Small intestine (tissue), 7 donors: ENCODE data around the gene PI4KA. TPM values are rescaled to one million over a fixed set of nuclear protein-coding genes. Genes with fewer than 3 reads are reported as not detected.
"Not testable (repeated sequence)": the region's sequence is repeated elsewhere in the genome, so short reads cannot be mapped to it uniquely, and the experiment has no call there.

Experiments used
- DNase-seq, 2 donors: peaks; one replicate each; pipeline versions ENCODE4 v3.0.0 to v3.0.0-alpha.2; 2013
- FAIRE-seq: peaks from 2 replicates; lab custom pipeline; 2012; peaks lifted over from hg19 to GRCh38; lab: Jason Lieb, UNC
- H3K27ac ChIP-seq, 3 donors: one replicate each; pipeline ENCODE4 v1.5.1; 2013; ENCODE audit warnings: low read length in 2 of 3, mild to moderate bottlenecking in 2 of 3, control low read depth in 1 of 3, inconsistent platforms in 1 of 3, low read depth in 1 of 3, moderate library complexity in 1 of 3
- H3K27me3 ChIP-seq, 3 donors: one replicate each; pipeline ENCODE4 v1.6.1; 2013; ENCODE audit warnings: low read length in 3 of 3, inconsistent platforms in 1 of 3; ENCODE audit not compliant: control insufficient read depth in 3 of 3, insufficient read depth in 3 of 3
- H3K36me3 ChIP-seq, 3 donors: one replicate each; pipeline ENCODE4 v1.6.1; 2013; ENCODE audit warnings: low read length in 3 of 3, inconsistent platforms in 1 of 3, low read depth in 1 of 3, mild to moderate bottlenecking in 1 of 3, moderate library complexity in 1 of 3; ENCODE audit not compliant: control insufficient read depth in 3 of 3, insufficient read depth in 2 of 3
- H3K4me1 ChIP-seq, 3 donors: one replicate each; pipeline ENCODE4 v1.6.1; 2013; ENCODE audit warnings: low read length in 2 of 3, inconsistent platforms in 1 of 3, low read depth in 1 of 3, mild to moderate bottlenecking in 1 of 3, moderate library complexity in 1 of 3; ENCODE audit not compliant: control insufficient read depth in 3 of 3, insufficient read depth in 2 of 3
- H3K4me3 ChIP-seq, 3 donors: one replicate each; pipeline ENCODE4 v1.5.1; 2013; ENCODE audit warnings: low read length in 3 of 3, control low read depth in 1 of 3, inconsistent platforms in 1 of 3, low read depth in 1 of 3, mild to moderate bottlenecking in 1 of 3, moderate library complexity in 1 of 3
- H3K9me3 ChIP-seq, 2 donors: one replicate each; pipeline ENCODE4 v1.6.1; 2013; ENCODE audit warnings: low read depth in 1 of 2, low read length in 1 of 2; ENCODE audit not compliant: control insufficient read depth in 2 of 2, insufficient read depth in 1 of 2
- WGBS, 3 donors: extraction: QIAGEN DNeasy Blood & Tissue Kit; methylation state at CpG; one replicate each; pipeline ENCODE4 v1.1.7; 2013; 5-methylcytosine and 5-hydroxymethylcytosine counted together
- polyA plus RNA-seq, 4 donors: library from polyadenylated mRNA; stranded (reverse) in 3 of 4; unstranded in 1 of 4; fragments of 200-250 nt in 3 of 4; fragments of 120-200 nt in 1 of 4; gene quantifications; one replicate each; pipeline versions ENCODE4 v1.2.1 to v1.2.3, GENCODE V29; 2013
- donor health status: healthy with polysubstance abuse.
- donor health status: control.
- donor health status: control.
- donor health status: Bipolar disorder and iron deficiency.
- donor health status: healthy.

The PI4KA gene
- polyA plus RNA-seq, 4 donors, result 40.5 to 82.0 (median 45.8) TPM

DNA sequence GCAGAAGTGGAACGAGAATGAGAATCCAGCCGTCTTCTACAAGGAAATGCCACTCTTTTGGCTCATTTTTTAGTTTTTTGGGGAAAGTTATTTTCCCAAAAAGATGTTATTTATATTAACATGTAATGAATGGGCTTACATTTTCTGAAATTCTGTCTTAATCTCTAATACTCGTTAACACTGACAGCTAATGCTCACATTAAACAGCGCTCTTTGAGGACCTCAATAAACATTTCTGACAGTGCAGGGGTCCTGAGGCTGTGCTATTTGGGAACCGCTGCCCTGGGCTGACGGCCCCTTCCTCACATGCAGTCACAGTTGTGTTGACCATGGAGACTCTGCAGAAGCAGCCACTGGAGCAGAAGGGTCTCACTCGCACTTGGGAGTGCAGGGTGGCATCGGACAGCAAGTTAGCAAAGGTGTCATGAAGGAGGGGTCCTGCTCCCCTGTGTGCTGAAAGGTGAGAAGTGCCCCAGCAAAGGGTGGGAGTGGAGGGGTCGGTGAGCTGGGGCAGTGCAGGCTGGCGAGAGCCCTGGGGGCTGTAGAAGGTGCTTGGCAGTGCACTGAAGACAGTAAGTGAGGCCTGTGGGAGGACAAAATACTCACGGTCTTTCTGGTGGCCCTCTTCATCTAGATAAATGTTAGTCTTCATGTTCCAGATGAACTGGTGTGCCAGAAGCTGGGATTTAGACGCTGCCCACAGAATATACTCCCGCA lies 137.8 kb downstream of the PI4KA start:
- Histone ChIP-seq H3K36me3 (peaks cover 3 to 42% (median 4%) of the 10 kb centered on the region in 3 donors), H3K27ac (no peak overlapping the region), H3K27me3 (no peaks in the 10 kb centered on the region), H3K4me1 (no peaks in the 10 kb centered on the region), H3K4me3 (no peak overlapping the region), H3K9me3 (no peaks in the 10 kb centered on the region)
- FAIRE-seq, result no peak
- 91 to 97% (median 93%) methylated on average over 13 of the region's 13 CpGs for WGBS, 3 donors
- no peak for DNase-seq

DNA sequence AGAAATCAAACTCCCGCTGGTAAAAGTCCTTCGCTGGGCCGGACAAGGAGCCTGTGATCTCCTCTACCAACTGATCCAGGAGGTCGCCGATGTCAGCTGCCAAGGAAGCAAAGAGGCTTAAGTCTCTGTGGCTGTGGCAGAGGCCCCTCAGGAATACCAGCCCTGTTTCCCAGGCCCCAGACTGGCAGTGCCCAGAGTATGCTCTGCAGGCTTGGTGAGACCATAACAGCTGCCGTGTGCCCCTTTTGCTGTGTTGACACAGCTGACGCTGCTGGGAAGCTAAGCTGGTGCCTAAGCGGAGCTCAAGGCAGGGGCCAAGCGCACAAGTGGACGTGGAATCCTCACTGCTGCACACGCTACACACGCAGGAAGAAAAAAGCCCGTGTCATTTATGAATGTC lies 139.9 kb downstream of the PI4KA start:
- H3K4me3 ChIP-seq, H3K27ac ChIP-seq, FAIRE-seq, H3K4me1 ChIP-seq, H3K9me3 ChIP-seq, DNase-seq, H3K27me3 ChIP-seq: not testable (repeated sequence)
- 90 to 94% (median 91%) methylated on average over 10 to 13 of the region's 13 CpGs for WGBS, 3 donors
- H3K36me3 ChIP-seq, result peaks cover 3 to 32% (median 4%) of the 10 kb centered on the region in 3 donors

DNA sequence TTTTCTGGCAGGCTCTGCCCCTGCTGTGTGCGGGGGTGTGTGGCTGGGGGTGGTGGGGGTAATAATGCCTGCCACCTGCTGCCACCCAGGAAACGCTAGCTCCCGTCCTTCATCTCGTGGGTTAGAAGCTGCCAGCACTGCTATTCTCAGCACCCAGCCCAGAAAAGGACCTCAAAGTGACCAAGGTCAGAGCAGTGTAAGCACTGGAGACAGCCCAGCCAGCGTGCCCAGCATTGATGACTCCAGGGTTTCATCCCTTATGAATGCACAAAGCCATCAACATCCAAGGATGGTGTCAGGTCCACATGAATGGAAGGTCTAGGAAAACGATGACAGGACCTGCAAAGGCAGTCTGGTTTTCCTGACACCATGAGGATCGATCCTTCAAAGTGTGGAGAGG lies 140.6 kb downstream of the PI4KA start:
- H3K27me3 ChIP-seq, H3K27ac ChIP-seq, H3K9me3 ChIP-seq, H3K4me1 ChIP-seq, FAIRE-seq, H3K4me3 ChIP-seq, DNase-seq: not testable (repeated sequence)
- peaks cover 3 to 38% (median 6%) of the 10 kb centered on the region in 3 donors for H3K36me3 ChIP-seq
- WGBS, 3 donors, result 57 to 78% (median 63%) methylated on average over 6 of the region's 7 CpGs

DNA sequence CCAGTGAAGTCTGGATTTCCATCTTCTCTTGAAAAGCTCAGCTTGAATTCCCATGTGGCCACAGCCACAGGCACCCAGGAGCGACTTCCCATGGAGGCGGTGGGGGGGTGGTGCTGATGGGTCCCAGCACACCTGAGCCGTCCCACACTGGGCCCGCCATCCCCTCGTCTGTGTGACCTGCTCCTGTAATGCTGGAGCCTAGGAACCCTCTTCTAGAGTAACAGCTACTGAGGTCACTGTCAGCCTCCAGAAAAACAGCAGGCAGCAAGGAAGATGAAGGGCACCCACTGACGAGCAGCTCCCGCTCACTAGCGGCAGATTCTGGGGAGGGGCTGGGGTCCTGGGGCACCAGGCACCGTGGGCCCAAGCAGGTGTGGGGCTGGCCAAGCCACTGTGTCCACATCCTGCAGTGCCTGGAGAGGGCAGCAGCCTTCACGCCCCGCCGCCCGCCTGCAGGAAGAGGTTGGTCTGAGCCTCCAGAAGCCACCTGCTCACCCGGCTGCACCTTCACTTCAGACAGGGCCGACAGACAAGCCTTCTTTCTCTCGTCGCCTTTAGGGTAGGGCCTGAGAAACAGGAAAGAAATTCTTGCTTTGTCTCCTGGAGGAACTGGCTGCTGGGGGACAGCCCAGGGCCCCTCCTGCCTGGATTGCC lies 141.3 kb downstream of the PI4KA start:
- not testable (repeated sequence) for H3K27ac ChIP-seq, DNase-seq, H3K27me3 ChIP-seq, H3K9me3 ChIP-seq, FAIRE-seq, H3K4me1 ChIP-seq, H3K4me3 ChIP-seq
- peaks cover 3 to 40% (median 6%) of the 10 kb centered on the region in 3 donors for H3K36me3 ChIP-seq
- 66 to 82% (median 82%) methylated on average over 13 to 17 of the region's 17 CpGs for WGBS, 3 donors

DNA sequence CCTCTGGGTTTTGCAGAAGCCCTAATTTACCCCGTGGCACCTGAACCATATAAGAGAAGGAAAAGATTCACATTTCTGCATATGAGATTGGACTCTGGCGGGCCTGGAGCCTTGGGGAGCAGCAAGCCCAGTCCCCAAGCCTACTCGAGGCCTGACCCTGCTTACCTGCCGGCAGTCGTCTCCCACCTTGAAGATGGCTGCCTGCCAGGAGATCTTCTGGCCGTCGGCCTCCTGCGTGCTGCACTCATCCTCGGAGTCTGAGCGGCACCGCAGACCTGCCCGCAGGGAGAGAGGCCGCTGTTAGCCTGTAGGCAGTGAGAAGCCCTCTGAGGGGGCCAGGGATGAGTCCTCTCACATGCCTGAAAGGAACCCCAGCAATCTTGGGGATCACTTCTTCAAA lies 145.5 kb downstream of the PI4KA start:
- H3K36me3 ChIP-seq, result peaks cover 0 to 30% (median 5%) of the 10 kb centered on the region in 3 donors
- 91 to 95% (median 93%) methylated on average over 12 to 13 of the region's 13 CpGs for WGBS, 3 donors
- H3K27me3 ChIP-seq, FAIRE-seq, H3K4me3 ChIP-seq, DNase-seq, H3K9me3 ChIP-seq, H3K27ac ChIP-seq, H3K4me1 ChIP-seq: not testable (repeated sequence)

DNA sequence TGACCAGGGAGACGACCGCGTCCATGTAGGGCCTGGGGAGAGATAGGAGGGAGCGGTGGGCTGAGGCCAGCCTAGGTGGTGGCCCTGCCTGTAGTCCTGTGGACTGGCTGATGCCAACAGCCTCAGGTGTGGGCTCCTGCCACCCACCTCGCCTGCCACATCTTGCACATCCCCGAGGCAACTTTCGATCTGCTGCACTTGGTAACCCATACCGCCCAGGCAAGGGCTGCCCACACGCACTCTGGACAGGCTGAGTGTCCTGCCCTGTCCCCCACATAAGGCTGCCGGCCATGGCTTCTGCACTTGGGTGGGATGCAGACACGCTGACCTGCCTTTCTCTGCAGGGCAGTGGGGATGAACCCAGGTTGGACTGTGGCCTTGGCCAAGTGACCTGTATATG lies 148.6 kb downstream of the PI4KA start:
- DNase-seq, H3K27ac ChIP-seq, H3K4me3 ChIP-seq, FAIRE-seq, H3K4me1 ChIP-seq, H3K9me3 ChIP-seq, H3K27me3 ChIP-seq: not testable (repeated sequence)
- H3K36me3 ChIP-seq, result peaks cover 0 to 22% (median 5%) of the 10 kb centered on the region in 3 donors
- 96 to 98% (median 97%) methylated on average over 11 of the region's 11 CpGs for WGBS, 3 donors

DNA sequence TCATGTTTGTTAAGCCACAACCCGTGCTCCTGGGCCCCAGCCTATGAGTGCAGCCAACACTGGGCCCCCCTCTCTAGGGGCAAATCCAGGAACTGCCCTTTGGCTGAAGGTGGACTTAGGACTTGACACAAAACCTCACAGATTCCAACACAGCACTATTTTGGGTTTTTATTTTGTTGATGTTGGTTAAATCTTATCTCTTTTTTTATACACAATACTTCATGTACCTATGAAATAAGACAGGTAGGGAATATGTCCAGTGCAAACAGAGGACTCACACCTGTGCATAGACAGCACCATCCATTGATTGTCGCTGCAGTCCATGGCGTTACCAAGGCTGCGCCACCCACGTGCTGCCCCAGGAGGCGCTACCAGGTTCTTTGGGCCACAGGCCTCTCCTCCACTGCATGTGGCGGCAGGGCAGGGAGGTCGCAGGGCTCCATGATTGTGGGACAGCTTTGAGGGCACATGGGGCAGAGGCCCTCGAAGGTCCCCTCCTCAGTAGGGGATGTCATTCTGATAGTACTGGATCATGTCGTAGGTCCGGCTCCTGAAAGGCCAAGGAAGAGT lies 151.0 kb downstream of the PI4KA start:
- FAIRE-seq, H3K27me3 ChIP-seq, DNase-seq, H3K4me1 ChIP-seq, H3K27ac ChIP-seq, H3K4me3 ChIP-seq, H3K9me3 ChIP-seq: not testable (repeated sequence)
- 91 to 95% (median 91%) methylated on average over 11 of the region's 11 CpGs for WGBS, 3 donors
- peaks cover 0 to 12% (median 2%) of the 10 kb centered on the region in 3 donors for H3K36me3 ChIP-seq

DNA sequence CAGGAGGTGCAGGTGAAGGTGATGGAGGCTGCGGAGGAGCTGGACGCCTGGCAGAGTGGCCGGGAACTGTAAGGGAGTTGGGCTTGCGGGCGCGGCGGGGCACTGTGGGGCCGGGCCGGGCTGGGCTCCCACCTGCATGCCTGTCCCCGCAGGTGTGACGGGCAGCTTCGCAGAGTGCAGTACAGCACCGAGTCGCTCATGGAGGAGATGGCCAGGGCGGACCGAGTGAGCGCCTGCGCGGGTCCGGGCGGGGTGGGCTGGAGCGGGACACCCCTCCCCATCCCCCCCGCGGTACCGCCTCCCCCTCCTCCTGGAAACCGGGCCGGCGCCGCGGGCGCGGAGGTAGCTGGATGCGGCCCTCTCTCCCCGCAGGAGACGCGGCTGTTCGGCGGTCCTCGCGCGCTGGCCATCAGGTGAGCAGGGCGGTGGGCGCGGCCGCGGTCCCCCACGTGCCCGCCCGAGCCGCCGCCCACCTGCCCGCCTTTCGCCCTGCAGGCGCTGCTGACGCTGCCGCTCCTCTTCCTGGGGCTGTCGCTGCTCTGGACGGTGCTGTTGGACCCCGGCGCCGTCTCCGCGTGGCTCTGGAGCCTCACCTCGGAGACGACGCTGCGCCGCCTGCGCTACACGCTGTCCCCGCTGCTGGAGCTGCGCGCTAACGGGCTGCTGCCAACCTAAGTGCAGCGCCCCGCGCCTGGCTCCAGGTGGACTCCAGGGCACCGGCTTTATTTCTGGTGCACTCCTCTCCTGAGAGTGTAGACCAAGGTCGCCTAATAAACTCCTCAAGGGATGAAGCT lies 154.6 kb downstream of the PI4KA start:
- peak overlapping the region in 1 of 3 donors; percentile 19 for H3K4me3 ChIP-seq
- not testable (repeated sequence) for H3K27ac ChIP-seq, H3K27me3 ChIP-seq, H3K4me1 ChIP-seq, FAIRE-seq, H3K9me3 ChIP-seq, H3K36me3 ChIP-seq
- peak; percentile 2 to 59 for DNase-seq
- 2 to 5% (median 2%) methylated on average over 18 to 69 of the region's 79 CpGs for WGBS, 3 donors
